H1 (cell line): ENCODE measurements around the gene CD151.
A peak's percentile ranks its signal among the peaks of the same experiment; 100 is the strongest.

ENCODE experiments used
- EP300 ChIP-seq, 2 experiments: IDR thresholded peaks; 1 replicate in 1 of 2; 2 replicates in 1 of 2; pipeline ENCODE4 v1.6.1; 2011 to 2012; ENCODE audit warnings: low read depth in 2 of 2, low read length in 2 of 2, mild to moderate bottlenecking in 2 of 2, borderline replicate concordance in 1 of 2, inconsistent platforms in 1 of 2, moderate library complexity in 1 of 2
- EZH2 ChIP-seq: fragments of 200-600 bp; sonication (generic); IDR thresholded peaks from 2 replicates; pipeline ENCODE4 v1.7.1; 2012; ENCODE audit warnings: low read depth, mild to moderate bottlenecking, moderate library complexity, low read length, inconsistent platforms; ENCODE audit not compliant: severe bottlenecking
- JUN ChIP-seq: IDR thresholded peaks from 2 replicates; pipeline ENCODE4 v1.6.1; 2011; ENCODE audit warnings: low read depth, mild to moderate bottlenecking, improper control_type of control experiment, low read length
- PHF8 ChIP-seq: fragments of 200-600 bp; sonication (generic); conservative IDR thresholded peaks from 2 replicates; pipeline ENCODE4 v1.7.1; 2012; ENCODE audit warnings: low read depth, mild to moderate bottlenecking, inconsistent platforms, low read length, moderate library complexity
- SP1 ChIP-seq: IDR thresholded peaks from 2 replicates; pipeline ENCODE4 v1.6.1; 2011; ENCODE audit warnings: low read depth, low read length
- SRF ChIP-seq: IDR thresholded peaks from 2 replicates; pipeline ENCODE4 v1.6.1; 2011; ENCODE audit warnings: mild to moderate bottlenecking, low read depth, low read length, moderate library complexity
- TBP ChIP-seq: IDR thresholded peaks from 2 replicates; pipeline ENCODE4 v1.6.1; 2011; ENCODE audit warnings: low read depth, low read length, improper control_type of control experiment
- TF ChIP-seq, protein P1 (sequence below), 3 experiments: IDR thresholded peaks; 1 replicate in 2 of 3; 2 replicates in 1 of 3; pipeline versions ENCODE4 v1.5.1 to v1.6.1; 2011; ENCODE audit warnings: low read length in 3 of 3, mild to moderate bottlenecking in 3 of 3, inconsistent platforms in 2 of 3, low read depth in 1 of 3, moderate library complexity in 1 of 3; ENCODE audit not compliant: insufficient read depth in 1 of 3; ENCODE audit errors: control extremely low read depth in 1 of 3

DNA sequence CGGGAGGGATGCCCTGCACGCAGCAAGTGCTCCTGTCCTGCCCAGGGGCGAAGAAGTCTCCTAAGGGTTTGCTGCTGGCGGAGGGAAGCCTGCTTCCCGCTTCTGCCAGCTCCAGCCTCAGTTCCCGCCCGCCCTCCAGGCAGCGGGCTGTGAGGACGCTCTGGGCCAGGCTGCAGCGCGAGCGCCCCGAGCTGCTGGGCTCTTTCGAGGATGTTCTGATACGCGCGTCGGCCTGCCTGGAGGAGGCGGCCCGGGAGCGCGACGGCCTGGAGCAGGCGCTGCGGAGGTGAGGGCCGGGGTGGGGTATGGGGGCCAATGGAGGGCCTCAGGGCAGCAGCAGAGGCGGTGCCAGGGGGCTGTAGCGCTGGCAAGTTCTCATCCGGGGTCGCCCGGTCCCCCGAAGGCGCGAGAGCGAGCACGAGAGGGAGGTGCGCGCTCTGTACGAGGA, 2.9 kb upstream of the CD151 start:
- TF ChIP-seq, protein P1, sequence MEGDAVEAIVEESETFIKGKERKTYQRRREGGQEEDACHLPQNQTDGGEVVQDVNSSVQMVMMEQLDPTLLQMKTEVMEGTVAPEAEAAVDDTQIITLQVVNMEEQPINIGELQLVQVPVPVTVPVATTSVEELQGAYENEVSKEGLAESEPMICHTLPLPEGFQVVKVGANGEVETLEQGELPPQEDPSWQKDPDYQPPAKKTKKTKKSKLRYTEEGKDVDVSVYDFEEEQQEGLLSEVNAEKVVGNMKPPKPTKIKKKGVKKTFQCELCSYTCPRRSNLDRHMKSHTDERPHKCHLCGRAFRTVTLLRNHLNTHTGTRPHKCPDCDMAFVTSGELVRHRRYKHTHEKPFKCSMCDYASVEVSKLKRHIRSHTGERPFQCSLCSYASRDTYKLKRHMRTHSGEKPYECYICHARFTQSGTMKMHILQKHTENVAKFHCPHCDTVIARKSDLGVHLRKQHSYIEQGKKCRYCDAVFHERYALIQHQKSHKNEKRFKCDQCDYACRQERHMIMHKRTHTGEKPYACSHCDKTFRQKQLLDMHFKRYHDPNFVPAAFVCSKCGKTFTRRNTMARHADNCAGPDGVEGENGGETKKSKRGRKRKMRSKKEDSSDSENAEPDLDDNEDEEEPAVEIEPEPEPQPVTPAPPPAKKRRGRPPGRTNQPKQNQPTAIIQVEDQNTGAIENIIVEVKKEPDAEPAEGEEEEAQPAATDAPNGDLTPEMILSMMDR (IDR thresholded peaks at IDR 0.05; ENCODE audit: control extremely low read depth in 1 of 3, insufficient read depth in 1 of 3, low read depth in 1 of 3, low read length in 3 of 3): no peak
- TF ChIP-seq TBP (0 out of 2 replicates have a peak, but pooled peaks have one; percentile 27), EP300 (IDR thresholded peaks at IDR 0.05; ENCODE audit: borderline replicate concordance in 1 of 2, low read depth in 2 of 2, low read length in 2 of 2) (no peak), SRF (no peak), JUN (no peak), SP1 (no peak), EZH2 (no peak), PHF8 (0 out of 2 replicates have a peak, but pooled peaks have one; percentile 16)
